ENCODE results near the gene RPL5.

DNA sequence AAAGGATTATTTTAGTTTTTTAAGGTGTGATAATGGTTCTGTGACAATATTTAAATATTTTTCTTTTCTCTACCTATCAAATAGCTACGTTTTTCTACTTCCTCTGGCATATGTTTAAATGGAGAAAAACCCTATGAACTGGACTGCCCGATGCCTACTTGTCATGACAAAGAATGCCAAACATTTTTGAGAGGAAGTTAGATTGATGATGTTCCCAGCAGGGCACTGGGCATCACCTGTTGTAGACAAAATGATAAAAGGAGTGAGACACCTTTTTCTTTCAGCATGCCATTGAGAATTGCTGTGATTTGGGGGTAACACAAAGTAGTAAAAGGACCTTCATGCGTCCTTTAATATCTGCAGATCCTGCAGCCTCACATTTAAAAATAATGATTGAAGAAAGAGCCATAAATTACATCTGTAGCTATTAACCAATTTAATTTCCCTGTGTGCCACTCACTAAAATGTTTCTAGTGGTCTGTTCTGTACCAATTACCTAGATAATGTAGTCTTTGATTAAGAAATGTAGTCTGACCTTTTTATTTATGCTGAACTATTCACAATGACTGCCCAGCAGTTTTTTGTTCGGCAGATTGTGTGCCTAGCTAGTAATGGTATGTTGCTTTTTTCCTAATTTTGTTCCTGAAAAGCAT is 47.6 kb downstream of the RPL5 start:
- TF ChIP-seq, protein P1, sequence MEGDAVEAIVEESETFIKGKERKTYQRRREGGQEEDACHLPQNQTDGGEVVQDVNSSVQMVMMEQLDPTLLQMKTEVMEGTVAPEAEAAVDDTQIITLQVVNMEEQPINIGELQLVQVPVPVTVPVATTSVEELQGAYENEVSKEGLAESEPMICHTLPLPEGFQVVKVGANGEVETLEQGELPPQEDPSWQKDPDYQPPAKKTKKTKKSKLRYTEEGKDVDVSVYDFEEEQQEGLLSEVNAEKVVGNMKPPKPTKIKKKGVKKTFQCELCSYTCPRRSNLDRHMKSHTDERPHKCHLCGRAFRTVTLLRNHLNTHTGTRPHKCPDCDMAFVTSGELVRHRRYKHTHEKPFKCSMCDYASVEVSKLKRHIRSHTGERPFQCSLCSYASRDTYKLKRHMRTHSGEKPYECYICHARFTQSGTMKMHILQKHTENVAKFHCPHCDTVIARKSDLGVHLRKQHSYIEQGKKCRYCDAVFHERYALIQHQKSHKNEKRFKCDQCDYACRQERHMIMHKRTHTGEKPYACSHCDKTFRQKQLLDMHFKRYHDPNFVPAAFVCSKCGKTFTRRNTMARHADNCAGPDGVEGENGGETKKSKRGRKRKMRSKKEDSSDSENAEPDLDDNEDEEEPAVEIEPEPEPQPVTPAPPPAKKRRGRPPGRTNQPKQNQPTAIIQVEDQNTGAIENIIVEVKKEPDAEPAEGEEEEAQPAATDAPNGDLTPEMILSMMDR (IDR thresholded peaks at IDR 0.05 in 8 of 11, conservative IDR thresholded peaks at IDR 0.05 in 3 of 11), result no peak
- TF ChIP-seq POLR2A (IDR thresholded peaks at IDR 0.05), result no peak

All from spleen (tissue), 7 donors.